RPMI7951 (cell line): ENCODE measurements around the gene CEP128. TPM values are rescaled to one million over a fixed set of nuclear protein-coding genes. Genes with fewer than 3 reads are reported as not detected.

Experiments used
- DNase-seq: peaks from one replicate; pipeline ENCODE4 v3.0.0-alpha.2; 2012; ENCODE audit warnings: low read depth
- total RNA-seq: library from RNA; depleted of rRNA; stranded (reverse); fragments of >200 nt; shearing (Covaris generic); gene quantifications from 2 replicates; pipeline ENCODE4 v1.2.3, GENCODE V29; 2014

Gene CEP128
- total RNA-seq, 1 experiment from 2014 or later, result 10.3 TPM

DNA sequence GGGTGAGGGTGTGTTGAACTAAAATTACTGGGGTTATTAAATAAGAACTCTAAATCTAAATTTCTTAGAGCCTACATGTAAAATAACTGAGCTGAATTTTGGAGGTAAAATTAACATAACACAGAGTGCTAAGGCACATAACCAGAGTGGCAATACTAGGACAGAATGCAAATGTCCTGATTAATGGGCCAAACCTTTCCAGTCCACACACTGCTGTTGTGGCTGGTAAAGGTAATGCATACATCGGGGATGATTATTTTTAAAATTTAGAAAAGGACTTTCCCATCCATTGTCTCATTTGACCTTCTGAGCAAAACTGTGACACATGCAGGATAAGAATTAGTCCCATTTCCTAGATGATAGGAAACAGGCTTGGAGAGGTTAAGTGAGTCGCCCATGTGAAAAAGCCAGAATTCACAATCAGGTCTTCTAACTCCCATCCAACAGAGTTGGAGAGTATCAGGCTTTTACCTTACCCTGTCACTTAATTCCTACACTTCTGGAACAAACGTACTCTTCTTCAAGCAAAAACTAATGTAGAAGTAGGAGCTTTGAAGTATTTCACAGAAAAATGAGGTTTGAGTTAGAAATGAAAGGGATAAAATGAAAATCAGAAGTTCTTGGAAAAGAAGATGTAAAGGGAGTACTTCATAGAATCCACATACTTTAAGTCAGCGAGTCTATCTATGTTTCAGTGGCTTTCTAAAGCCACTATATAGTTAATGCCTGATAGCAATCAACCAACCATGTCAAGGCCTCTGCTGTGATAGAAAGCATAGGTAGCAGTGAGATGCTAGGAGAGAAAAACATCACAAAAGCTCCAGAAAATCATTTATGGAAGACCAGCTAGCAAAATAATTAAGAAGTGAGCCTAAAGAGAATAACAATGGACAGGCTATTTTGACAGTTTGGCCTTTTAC lies 395.3 kb downstream of the CEP128 start:
- DNase-seq, result no peak

DNA sequence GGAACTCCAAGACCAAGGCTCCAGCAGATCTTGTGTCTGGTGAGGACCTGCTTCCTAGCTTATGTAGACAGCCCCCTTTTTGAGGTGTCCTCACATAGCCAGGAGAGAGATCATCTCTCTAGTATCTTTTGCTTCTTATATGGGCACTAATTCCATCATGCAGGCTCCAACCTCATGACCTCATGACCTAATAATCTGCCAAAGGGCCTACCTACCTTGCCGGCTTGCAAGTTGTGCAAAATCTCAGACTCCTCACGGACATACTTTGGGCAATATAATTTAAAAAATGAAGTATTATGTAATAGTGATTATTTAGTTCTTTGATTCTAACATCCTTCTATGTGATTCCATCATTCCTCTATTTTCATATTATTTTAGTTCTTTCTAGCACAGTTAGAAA lies 397.2 kb downstream of the CEP128 start:
- no peak for DNase-seq

DNA sequence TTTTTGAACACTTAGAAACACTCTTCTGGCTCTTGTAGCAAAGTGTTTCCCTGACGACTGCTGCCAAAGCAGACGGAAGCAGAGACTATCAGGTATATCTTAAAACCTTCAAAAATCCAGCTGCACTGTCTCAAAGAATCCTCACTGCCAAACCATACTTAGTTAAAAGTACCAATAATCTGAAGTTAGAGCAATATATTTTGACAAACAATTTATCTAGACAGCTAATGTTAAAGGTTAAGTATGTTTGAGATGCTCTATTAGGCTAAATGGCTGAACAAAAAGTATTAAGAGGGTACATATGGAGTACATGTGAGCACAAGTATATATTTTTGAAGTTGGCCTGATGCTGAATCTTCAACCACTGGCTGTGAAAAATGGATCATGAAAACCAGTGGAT lies 398.3 kb downstream of the CEP128 start:
- no peak for DNase-seq

DNA sequence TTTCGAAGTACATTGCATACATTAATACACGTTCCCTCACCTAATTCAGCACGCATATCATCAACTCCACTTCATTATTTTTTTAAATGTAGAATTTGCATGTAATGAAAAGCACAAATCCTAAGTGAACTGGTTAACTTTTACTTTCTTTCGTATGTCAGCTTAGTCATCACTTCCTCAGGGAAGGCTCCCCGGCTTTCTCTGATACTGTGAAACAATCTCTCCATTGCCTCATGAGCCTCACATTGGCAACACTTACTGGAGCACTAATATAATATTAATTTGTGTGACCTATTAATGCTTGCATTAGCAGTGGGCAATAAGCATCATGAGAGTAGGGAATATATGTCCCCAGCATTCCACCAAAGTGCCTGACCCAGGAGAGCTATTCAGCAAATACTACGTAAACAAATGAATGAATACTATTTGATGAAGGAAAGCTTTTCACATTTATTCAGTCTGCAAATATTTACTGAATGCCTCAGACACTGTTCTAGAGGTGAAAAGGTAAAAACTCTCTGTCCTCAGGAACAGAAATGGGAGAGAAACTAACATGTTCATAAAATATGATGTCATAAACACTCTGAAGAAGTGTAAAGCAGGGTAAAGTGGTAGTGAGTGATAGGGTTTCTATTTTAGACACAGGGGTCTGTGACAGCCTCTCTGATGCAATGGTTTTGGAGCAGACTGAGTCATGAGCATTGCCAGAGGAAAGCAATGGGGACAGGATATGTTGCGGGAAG lies 402.7 kb downstream of the CEP128 start:
- DNase-seq, result no peak

DNA sequence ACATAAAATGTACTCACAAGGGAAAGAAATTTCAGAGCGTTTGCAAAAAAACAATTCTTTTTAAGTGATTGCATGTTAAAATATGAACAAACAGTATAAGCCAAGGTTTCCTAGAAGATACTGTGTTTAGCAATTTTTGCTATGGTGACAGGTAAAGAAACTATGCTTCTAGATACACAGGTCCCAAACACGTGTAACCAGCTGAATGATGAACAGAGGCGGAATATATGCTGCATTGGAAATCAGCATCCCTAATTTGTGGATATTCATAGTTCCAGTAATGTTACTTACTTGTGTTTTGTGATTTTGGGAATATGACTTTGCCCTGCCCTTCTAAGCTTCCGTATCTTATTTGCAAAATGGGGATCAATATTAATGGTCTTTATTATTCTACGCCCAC lies 403.9 kb downstream of the CEP128 start:
- DNase-seq, result no peak

DNA sequence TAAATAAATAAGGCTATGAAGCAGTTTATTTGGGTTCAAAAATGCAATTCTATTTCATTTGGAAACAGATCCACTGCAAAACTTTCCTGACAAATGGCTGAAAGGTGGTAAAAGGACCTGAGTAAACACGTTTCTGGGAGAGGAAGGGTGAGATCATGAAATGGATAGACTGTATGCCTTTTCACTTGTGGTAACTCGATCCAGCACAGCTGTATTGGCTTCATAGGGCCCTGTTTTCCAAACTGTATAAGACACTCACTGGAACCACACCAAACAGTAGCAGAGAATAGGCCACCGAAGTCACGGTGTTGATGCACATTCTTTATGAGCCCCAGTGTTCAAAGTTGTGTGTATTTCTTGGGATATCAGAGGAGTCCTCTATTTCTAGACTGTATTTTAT lies 405.1 kb downstream of the CEP128 start:
- DNase-seq, result no peak

DNA sequence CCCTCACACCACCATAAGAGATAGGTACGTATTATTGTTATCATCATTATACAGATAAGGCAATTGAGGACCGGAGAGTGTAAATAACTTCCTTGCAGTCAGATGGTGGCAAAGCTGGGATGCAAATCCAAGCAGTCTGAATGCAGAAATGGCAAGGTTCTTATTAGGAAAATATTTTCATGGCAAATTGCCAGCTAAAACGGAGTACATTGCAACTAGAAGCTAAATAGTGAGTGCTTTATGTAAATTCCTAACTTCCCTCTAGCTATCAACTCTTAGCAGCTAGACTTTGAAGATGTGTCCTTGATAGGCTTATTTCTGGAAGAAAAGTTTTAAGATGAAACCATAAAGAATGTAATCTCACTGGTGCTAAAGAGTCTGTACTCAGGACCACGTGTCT lies 406.4 kb downstream of the CEP128 start:
- DNase-seq, result no peak

DNA sequence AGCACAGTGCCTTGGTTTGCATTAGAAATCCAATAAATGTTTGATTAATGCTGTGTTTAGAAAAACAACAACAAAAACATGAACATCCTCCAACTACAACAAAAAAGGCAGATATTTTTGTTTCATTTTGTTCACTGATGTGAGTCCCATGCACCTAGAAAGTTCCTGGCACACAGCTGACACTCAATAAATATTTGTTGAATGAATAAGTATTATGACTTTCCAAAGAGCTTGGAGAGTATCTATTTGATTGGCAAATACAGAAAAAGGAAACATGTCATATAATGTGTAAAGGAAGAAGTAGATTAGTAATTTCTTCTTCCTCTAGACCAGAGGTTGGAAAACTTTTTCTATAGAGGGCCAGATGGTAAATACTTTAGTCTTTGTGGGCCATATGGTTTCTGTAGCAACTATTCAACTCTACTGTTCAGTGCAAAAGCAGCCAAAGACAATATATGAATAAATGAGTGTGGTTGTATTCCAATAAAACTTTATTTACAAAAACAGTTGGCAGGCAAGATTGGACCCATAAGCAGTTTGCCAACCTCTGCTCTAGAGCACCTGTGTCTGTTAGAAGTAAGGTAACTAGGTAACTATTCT lies 417.9 kb downstream of the CEP128 start:
- no peak for DNase-seq

DNA sequence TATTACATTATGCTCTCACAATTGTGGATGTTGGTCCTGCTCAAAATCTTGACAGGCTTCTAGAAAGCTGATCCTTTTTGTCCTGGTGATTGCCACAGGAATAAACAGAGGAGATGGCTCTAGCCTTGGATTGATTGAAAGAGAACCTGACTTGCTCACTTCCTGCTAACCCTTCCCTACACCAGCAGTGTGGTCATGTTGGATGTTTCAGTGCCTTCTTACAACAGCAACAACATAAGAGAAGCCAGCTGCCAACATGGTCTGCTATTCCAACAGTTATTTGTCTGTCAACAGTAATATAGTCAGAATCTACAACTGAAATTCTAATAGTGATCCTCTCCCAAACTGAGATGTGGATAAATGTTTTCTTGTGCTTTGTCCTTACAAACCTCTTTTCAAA lies 418.6 kb downstream of the CEP128 start:
- DNase-seq, result no peak

DNA sequence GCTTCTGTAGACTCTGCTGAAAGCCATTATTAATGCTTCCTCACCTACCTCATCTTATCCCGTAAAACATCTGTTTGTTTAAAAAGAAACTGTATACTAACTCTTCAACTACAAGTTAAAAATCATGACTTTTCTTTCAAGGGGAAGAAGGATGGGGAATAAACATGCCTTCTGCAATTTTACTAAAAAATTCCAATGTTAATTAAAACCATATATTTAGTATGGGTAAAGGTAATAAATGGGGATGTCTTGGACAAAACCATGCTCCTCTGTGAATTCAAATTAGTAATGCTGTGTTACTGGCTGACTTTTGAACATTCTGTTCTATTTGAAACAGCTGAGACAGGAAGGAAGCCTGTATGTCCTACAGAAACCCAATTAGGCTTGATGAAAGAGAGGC lies 419.1 kb downstream of the CEP128 start:
- no peak for DNase-seq

DNA sequence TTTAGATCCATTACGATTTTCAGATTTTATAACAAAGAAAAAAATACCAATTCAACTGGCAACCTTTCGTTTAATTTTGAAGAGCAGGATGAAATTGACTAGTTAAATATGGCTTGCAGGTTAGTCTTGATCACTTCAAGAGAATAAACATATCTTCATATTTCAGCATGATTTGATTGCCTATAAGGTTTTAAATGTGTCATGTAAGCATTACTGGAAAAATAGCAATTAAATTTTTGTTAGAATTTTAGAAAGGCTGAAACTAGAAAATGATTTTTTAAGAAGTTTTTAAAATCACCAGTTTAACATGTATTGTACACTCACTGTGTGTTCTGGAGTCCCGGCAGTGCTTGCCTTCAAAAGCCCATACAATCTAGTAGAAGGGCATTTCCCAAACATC lies 420.1 kb downstream of the CEP128 start:
- DNase-seq, result no peak

DNA sequence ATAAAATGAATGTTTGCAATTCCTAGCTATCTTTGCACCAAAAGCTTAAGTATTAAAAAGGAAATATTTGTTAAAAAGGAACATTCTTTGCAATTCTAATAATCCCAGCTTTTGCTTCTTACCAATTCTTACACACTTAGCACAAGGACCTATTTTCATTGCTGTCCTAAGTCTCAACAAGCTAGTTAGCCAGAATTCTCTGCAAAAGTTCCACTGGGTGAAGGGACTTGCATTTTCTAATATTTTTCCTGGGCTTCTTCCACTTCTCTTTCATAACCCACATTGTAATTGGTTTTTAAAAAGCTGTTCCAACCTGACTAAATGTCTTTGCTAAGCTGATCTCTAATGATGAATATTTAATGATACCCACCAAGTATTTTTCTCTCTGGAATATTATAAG lies 422.5 kb downstream of the CEP128 start:
- no peak for DNase-seq

DNA sequence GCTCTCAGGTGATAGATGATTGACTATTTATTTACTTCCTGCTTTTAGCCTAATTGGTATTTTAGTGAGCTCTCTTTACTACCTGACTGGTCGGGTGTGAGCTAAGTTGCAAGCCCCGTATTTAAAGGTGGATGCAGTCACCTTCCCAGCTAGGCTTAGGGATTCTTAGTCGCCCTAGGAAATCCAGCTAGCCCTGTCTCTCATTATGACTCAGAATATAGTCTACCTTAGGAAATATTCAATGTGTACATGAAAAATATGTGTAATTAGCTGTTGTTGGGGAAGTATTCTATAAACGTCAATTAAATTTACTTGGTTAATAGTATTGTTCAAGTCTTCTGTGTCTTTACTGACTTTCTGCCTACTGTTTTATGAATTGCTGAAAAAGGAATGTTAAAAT lies 423.4 kb downstream of the CEP128 start:
- DNase-seq, result no peak

DNA sequence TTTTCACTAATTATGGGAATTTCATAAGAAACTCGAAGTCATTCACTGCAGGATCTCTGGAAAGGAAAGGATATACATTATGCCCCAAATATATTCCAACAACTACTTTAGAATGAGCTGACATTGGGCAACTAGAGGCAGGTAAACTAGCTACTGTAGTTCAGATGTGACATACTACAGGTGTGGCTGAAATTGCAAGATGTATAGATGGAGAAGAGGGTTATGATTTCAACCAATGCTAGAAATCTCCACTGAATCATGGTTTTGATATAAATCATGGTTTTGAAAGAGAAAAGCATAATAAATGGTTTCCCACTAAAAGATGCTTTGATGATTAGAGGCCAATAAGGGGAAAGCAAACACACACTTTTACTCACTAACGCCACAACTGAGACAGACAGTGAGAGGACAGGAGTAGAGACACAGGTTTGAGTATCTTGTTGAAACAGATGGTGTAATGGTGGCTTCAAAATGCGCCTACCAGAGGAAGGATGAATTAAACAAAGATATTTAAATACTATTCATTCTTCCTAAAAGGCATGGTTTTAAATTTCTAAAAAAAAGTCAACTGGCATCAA lies 434.2 kb downstream of the CEP128 start:
- DNase-seq, result no peak

DNA sequence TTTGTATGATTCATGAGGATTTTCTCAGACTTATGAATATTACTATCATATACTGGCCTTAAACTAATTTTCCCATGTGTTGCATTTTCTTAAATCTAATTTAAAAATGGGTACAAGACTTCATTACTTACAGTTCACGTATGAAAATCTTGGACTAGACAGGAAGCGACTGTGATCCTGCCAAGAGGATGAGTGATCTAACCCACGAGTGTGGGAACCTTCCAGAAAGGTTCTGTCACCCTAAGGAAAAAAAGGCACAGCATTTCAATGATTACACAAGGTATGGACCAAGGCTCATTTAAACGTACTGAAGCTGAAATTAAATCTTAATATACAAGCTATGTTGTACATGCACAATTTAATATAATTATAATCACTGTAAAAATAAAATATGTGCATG lies 436.8 kb downstream of the CEP128 start:
- no peak for DNase-seq

DNA sequence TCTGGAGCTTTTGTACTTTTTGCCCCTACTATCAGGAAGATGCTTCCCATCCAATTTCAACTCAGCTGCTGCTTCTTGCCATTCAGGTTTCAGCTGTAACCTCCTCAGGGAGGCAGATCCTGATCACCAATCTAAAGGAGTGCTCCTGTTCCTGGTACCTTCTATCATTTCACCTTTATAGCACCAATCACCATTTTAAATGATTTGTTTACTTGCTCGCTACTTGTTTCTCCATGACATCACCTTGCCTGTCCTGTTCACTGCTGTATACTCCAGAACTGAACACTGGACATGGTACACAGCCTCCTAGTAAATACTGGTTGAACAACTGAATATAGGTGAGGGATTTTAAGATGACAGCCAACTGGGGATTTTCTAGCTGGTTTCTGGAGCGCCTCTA lies 443.0 kb downstream of the CEP128 start:
- DNase-seq, result no peak

DNA sequence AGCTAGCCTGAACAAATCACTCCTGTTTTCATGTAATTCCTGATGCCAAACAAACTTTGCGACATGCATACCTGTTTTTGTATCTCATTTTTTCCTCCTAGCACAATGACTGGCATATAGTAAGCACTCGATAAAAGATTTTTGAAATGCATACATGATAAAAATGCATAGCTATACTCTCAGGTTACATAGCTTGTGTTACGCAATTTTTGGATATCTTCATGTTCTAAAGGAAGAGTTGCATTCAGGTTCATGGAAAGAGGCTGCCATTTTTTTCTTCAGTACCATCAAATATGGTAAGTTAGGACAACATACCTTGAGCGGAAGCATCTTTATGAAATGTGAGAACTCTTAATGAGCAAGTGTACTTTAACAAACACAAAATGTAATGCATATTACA lies 445.4 kb downstream of the CEP128 start:
- no peak for DNase-seq

DNA sequence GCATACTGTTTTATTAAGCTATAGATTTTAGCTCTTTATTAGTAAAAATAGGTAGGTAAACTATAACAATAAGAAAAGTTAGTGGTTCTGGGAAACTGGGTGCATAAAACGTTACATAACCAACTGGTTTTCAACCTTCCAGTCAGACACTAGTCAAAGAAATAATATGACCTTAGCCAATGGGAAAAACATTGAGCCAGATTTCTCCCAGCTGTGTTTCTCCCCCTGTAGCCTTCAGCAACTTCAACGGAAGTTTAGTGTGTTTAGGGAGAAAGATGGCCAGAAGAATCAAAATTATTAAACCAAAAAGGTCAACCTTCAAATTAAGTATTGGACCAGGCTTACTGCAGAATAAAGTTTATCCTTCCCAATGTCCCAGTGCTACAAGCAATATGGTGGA lies 446.8 kb downstream of the CEP128 start:
- DNase-seq, result no peak

DNA sequence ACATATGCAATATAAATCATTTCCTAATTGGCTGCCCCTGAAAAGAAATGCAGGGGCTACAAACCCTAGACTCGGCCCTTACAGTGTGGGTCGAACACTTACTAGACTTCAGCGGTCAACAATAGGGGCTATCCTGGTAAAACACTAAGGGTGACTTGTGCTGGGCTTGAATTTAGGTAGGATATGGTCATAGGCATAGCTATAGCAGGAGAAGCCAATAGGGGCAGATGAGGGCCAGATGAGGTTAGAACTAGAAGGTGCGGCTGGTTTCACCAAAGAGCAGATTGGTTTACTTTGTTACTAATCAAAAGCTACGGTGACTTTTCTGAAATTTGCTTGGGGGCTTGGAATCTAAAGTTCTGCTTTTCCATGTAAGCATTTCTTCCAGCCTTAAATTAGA lies 447.9 kb downstream of the CEP128 start:
- no peak for DNase-seq

DNA sequence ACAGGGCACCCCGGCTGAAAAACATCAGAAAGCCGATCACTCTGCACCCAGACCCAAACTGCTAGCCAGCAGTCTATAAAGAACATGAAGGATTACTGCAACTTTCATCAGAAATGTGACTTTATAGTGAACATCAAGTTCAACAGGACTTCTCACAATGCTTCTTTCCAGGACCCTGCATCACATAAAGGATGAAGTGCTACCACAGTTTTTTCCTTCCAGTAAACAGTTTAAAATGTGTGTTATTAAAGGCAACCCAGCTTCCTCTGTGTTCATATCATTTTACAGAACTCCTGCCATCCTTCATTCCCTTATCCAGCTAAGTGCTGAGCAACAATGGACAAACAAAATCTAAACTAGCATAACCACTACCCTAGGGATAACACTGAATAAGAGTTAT lies 449.9 kb downstream of the CEP128 start:
- DNase-seq, result no peak

DNA sequence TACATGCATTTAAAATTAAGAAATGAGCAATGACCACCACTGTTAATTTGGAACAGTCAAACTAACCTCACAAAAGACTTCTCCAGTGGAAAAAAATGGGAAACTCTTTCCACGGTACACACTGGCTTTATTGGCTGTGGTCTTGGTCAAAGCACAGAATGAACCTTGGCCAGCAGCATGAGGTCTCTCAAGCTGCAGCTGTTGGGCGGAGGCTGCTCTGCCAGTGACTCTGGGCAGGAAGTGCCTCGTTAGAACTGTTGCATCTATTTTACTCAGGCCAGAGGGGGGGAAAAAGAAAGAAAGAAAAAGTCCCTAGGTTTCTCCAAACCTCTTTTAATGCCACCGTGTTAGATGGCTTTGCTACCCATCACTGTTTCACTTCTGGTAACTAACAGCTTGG lies 450.4 kb downstream of the CEP128 start:
- peak; percentile 8 for DNase-seq

DNA sequence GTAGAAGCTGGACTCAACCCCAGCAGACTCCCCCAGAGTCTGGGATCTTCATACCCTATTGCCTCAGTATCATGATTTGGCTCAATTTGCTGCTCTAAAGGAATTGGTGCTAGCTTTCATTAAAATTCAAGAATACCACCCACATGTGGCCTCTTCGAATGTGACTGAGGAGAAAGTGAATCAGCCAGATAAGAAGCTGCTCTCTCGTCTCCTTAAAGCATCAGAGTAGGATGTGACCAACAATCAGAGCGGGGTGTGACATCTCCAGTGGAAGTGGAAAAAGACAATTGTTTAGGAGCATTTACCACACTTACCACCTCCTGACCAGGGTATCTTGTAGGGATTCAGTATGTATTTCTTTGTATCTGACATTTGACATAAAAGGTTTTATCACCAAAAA lies 452.0 kb downstream of the CEP128 start:
- no peak for DNase-seq

DNA sequence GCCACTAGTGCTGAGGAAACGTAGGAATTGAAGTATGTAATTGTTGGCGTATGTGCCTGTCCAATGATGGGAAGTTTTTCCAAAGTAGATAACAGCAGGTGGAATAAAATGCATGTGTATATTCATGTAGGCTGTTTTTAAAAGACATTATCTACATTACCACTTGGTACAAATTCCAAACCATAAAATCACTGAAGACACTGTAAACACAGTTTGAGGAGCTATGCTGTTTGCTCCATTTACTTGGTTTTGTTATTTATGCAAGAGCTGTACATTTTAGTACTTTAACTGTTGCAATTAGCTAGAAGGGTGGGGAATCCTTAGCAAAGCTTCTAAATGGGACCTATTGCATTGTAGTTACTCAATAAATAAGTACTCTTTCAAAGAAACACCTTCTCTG lies 455.8 kb downstream of the CEP128 start:
- DNase-seq, result no peak
